Measurements from ENCODE around the gene HNRNPH2.

GRCh38 chrX:101419489-101419888 lies 11.5 kb downstream of the HNRNPH2 start:
- TF ChIP-seq POLR2A (IDR thresholded peaks at IDR 0.05) (no peak), CTCF (IDR thresholded peaks at IDR 0.05) (no peak)

Measured in tibial nerve (tissue), 3 donors.